ENCODE data around the gene UCKL1.

GRCh38 chr20:63942969-63943807 lies 13.0 kb downstream of the UCKL1 start:
- TF ChIP-seq CTCF (IDR thresholded peaks at IDR 0.05), result no peak
- no peak for TF ChIP-seq POLR2A (IDR thresholded peaks at IDR 0.05)
